Gastrocnemius medialis (tissue), 4 donors: ENCODE measurements around the gene KIRREL3. TPM values are rescaled to one million over a fixed set of nuclear protein-coding genes. Genes with fewer than 3 reads are reported as not detected.

Source experiments
- ATAC-seq, 2 donors: fragments of 150-250 bp; one replicate each; pipeline ENCODE4 v1.9.1; 2016
- DNase-seq, 2 donors: peaks; one replicate each; pipeline ENCODE4 v3.0.0-alpha.2; 2019
- H3K27ac ChIP-seq, 4 donors: fragments of 200-600 bp; sonication (generic); 1 replicate in 1 of 4; 2 replicates in 3 of 4; pipeline ENCODE4 v1.5.1; 2016 to 2018; ENCODE audit warnings: mild to moderate bottlenecking in 2 of 4, moderate library complexity in 1 of 4
- H3K27me3 ChIP-seq, 3 donors: fragments of 200-600 bp; sonication (generic) in 2 of 3; 1 replicate in 1 of 3; 2 replicates in 2 of 3; pipeline versions ENCODE4 v1.5.1 to v1.6.0; 2016 to 2019; ENCODE audit warnings: mild to moderate bottlenecking in 1 of 3, moderate library complexity in 1 of 3
- H3K36me3 ChIP-seq, 2 donors: fragments of 200-600 bp; sonication (generic) in 1 of 2; one replicate each; pipeline ENCODE4 v1.5.1; 2017 to 2018
- H3K4me1 ChIP-seq, 2 donors: fragments of 200-600 bp; sonication (generic) in 1 of 2; one replicate each; pipeline ENCODE4 v1.5.1; 2016 to 2017; ENCODE audit warnings: mild to moderate bottlenecking in 2 of 2
- H3K4me3 ChIP-seq, 4 donors: fragments of 200-600 bp; sonication (generic) in 3 of 4; 1 replicate in 1 of 4; 2 replicates in 3 of 4; pipeline ENCODE4 v1.5.1; 2016 to 2019; ENCODE audit warnings: mild to moderate bottlenecking in 2 of 4
- H3K9me3 ChIP-seq, 3 donors: fragments of 200-600 bp; sonication (generic) in 2 of 3; 1 replicate in 1 of 3; 2 replicates in 2 of 3; pipeline ENCODE4 v1.5.1; 2016 to 2019
- POLR2A ChIP-seq, 2 donors: fragments of 450-650 bp; IDR thresholded peaks; one replicate each; pipeline ENCODE4 v1.6.1; 2017; ENCODE audit warnings: antibody characterized with exemption in 2 of 2, mild to moderate bottlenecking in 2 of 2, moderate library complexity in 2 of 2
- in situ Hi-C, 4 donors: fragments of 200-750 bp; cut with MboI; loops; one replicate each; pipeline versions ENCODE4 v1.15.0 to v1.8.0; 2017; ENCODE audit warnings: low sequenced_read_pairs in 4 of 4
- intact Hi-C: fragments of 100-400 bp; cut with DNase I; formaldehyde crosslinking; loops from one replicate; pipeline ENCODE4 v1.15.1; 2023; ENCODE audit warnings: low total_unique reads
- total RNA-seq, 4 donors: library from RNA; depleted of rRNA; stranded (reverse); fragments of >200 nt; gene quantifications; one replicate each; pipeline versions ENCODE4 v1.1.0 to v1.2.3, GENCODE V29; 2016
- TF ChIP-seq, protein P1 (sequence below), 5 experiments: fragments of 450-650 bp in 3 of 5; fragments of 200-600 bp in 2 of 5; sonication (generic) in 2 of 5; IDR thresholded peaks in 4 of 5; conservative IDR thresholded peaks in 1 of 5; 1 replicate in 4 of 5; 2 replicates in 1 of 5; pipeline ENCODE4 v1.5.1; 2016 to 2019; ENCODE audit warnings: antibody characterized with exemption in 5 of 5, mild to moderate bottlenecking in 3 of 5, moderate library complexity in 3 of 5

KIRREL3 gene
- total RNA-seq, 4 donors from 2014 or later, result 0.10 TPM; not detected in 3

GRCh38 chr11:126660321-126660720, 340.2 kb downstream of the KIRREL3 start:
- Histone ChIP-seq H3K27ac (no peak overlapping the region), H3K9me3 (no peaks in the 10 kb centered on the region), H3K36me3 (no peaks in the 10 kb centered on the region), H3K4me1 (peaks cover 0 to 2% of the 10 kb centered on the region in 2 donors), H3K27me3 (no peaks in the 10 kb centered on the region), H3K4me3 (no peak overlapping the region)
- in situ Hi-C loops (no loop called here), intact Hi-C loops (loop anchor here (2.0 kb wide), 1 partner anchor 64 kb away; no protein-coding TSS in a partner anchor)
- DNase-seq, result no peak
- ATAC-seq, result no peak
- TF ChIP-seq, protein P1, sequence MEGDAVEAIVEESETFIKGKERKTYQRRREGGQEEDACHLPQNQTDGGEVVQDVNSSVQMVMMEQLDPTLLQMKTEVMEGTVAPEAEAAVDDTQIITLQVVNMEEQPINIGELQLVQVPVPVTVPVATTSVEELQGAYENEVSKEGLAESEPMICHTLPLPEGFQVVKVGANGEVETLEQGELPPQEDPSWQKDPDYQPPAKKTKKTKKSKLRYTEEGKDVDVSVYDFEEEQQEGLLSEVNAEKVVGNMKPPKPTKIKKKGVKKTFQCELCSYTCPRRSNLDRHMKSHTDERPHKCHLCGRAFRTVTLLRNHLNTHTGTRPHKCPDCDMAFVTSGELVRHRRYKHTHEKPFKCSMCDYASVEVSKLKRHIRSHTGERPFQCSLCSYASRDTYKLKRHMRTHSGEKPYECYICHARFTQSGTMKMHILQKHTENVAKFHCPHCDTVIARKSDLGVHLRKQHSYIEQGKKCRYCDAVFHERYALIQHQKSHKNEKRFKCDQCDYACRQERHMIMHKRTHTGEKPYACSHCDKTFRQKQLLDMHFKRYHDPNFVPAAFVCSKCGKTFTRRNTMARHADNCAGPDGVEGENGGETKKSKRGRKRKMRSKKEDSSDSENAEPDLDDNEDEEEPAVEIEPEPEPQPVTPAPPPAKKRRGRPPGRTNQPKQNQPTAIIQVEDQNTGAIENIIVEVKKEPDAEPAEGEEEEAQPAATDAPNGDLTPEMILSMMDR (IDR thresholded peaks at IDR 0.05 in 4 of 5, conservative IDR thresholded peaks at IDR 0.05 in 1 of 5), result no peak
- TF ChIP-seq POLR2A (IDR thresholded peaks at IDR 0.05), result no peak

DNA sequence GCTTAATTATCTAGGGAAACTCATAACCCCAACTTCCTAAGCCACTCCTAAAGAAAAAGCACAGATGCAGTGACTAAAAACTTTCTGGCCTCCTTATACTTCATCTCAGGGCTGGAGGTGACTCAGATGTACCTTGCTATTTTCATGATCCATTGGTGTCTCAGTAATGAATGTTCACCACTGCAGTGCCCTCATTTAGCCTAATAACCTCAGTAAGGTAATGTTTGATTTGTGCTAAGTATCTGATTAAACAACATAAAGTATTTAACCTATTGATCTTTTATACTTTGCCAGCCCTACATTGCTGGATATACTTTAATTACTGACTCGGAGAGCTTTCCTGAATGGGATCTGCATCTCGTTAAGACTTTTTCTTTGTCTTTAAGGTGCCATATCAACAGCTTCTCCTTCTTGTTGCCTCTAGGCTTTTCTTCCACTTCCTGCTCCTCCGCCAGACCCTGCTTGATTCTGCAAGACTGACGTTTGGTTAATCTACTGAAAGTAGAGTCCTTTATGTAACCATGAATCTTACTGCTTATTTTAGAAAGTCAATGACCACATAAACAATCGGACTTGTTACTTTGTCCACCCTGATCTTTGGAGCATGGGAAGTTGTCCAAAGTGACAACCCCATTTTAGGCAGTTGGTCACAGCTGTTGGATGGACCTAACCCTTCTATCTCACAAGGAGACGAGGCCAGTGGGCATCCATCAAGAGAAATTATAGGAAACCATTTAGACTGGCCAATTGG, 342.1 kb downstream of the KIRREL3 start:
- ATAC-seq (no peak), DNase-seq (no peak)
- H3K9me3 ChIP-seq, result no peaks in the 10 kb centered on the region
- in situ Hi-C loops, result no loop called here
- TF ChIP-seq, protein P1 (IDR thresholded peaks at IDR 0.05 in 4 of 5, conservative IDR thresholded peaks at IDR 0.05 in 1 of 5), result no peak
- TF ChIP-seq POLR2A (IDR thresholded peaks at IDR 0.05), result no peak
- H3K27ac ChIP-seq, result no peak overlapping the region
- no peaks in the 10 kb centered on the region for H3K27me3 ChIP-seq
- H3K4me3 ChIP-seq, result no peak overlapping the region
- H3K4me1 ChIP-seq, result peaks cover 0 to 2% of the 10 kb centered on the region in 2 donors
- H3K36me3 ChIP-seq, result no peaks in the 10 kb centered on the region
- intact Hi-C loops, result no loop called here

DNA sequence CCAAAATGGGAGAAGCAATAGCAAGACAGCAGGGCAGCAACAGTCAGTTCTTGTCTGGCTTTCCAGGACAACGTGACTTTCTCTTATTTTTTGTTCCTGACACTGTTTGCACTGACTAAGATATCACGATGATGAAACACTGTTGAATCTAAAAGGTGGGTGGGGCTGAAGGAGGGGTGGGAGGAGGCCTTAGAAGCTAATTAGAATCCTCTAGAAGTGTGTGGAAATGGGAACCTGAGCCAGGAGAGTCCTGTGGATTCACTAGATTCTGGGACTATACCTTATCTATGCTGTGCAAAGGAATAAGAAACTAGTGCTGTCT, 344.8 kb downstream of the KIRREL3 start:
- Histone ChIP-seq H3K4me1 (no peaks in the 10 kb centered on the region), H3K27ac (no peak overlapping the region), H3K27me3 (no peaks in the 10 kb centered on the region), H3K4me3 (no peak overlapping the region), H3K36me3 (no peaks in the 10 kb centered on the region), H3K9me3 (no peaks in the 10 kb centered on the region)
- TF ChIP-seq POLR2A (IDR thresholded peaks at IDR 0.05), result no peak
- TF ChIP-seq, protein P1 (IDR thresholded peaks at IDR 0.05 in 4 of 5, conservative IDR thresholded peaks at IDR 0.05 in 1 of 5), result no peak
- DNase-seq (no peak), ATAC-seq (no peak)
- intact Hi-C loops, result no loop called here
- in situ Hi-C loops, result no loop called here

DNA sequence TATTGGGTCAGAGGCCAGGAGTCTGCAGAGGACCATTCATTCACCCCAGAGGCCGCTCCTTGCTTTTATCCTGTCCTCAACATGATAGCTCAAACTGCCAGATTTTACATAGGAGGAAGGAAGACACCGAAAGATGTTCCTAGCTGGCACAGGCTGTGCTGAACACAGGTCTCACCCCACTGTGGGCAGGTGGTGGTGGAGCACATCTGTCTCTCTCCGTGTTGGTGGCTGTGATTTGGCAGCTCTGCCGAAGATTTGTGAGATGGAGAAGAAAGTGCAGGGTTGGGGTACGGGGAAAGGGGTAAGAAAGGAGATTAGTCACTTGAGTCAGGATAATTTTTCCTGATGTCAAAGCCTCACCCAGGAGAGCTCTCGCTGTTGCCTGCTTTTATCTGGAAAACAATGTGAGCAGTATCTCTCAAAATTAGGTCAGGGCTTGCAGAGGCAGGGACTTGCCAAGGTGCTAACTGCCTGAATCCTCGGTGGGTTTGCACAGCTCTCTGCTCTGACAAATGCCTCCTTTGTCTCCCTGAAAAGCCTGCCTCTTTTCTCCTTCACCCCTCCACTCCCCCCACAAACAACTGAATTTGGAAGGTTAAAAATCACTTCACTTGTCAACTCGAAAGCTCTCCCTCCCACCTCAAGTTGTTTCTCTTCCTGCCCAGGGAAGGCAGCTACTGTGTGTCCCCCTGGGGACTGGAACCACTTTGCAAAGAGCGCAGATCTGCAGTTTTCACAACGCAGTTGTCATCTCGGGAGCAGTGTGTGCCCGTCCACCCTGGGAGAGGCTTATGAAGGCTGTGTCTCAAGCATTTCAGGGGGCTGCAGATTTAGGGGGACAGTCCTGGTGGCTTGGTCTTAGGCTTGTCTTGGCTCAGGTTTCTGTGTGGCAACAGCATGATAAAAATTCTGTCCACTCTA, 345.4 kb downstream of the KIRREL3 start:
- TF ChIP-seq, protein P1 (IDR thresholded peaks at IDR 0.05 in 4 of 5, conservative IDR thresholded peaks at IDR 0.05 in 1 of 5), result no peak
- TF ChIP-seq POLR2A (IDR thresholded peaks at IDR 0.05), result no peak
- Histone ChIP-seq H3K4me3 (no peak overlapping the region), H3K27ac (no peak overlapping the region), H3K27me3 (no peaks in the 10 kb centered on the region), H3K36me3 (no peaks in the 10 kb centered on the region), H3K9me3 (no peaks in the 10 kb centered on the region), H3K4me1 (no peaks in the 10 kb centered on the region)
- in situ Hi-C loops, result no loop called here
- intact Hi-C loops, result no loop called here
- DNase-seq (no peak), ATAC-seq (no peak)
